ENCODE measurements around the gene FAM43A. TPM values are rescaled to one million over a fixed set of nuclear protein-coding genes. Genes with fewer than 3 reads are reported as not detected.

The FAM43A gene
- total and polyA plus RNA-seq, 10 of the 15 experiments (the other 5 are each of a cell fraction or from before 2014, with no cell fraction given): 0.27 to 5.0 (median 1.1) TPM

GRCh38 chr3:194705227-194705626 is 19.5 kb downstream of the FAM43A start:
- FAIRE-seq (no peak), DNase-seq (ENCODE audit: low read depth, low spot score) (no peak), ATAC-seq (no peak)
- CTCF ChIA-PET: no interaction called here
- peaks cover 0 to 3% of the 10 kb centered on the region in 2 experiments; a peak in 2 of 4 replicates for H3K27me3 ChIP-seq (replicated peaks in 1 of 2; ENCODE audit: control insufficient read depth in 2 of 2, insufficient read depth in 2 of 2, low read length in 1 of 2)
- no peak overlapping the region for H3K9ac ChIP-seq (ENCODE audit: control insufficient read depth, insufficient read depth, low read length)
- intact Hi-C loops (cut with micrococcal nuclease; ENCODE audit: unreplicated experiment): no loop called here
- RAD21 ChIA-PET (ENCODE audit: unreplicated experiment): no interaction called here
- no peaks in the 10 kb centered on the region; the same call in 2 of the 3 replicates for H3K9me3 ChIP-seq (replicated peaks; ENCODE audit: control insufficient read depth, insufficient read depth, low read length)
- no peak overlapping the region for H3K27ac ChIP-seq (ENCODE audit: control insufficient read depth, insufficient read depth)
- SMC1A ChIA-PET (ENCODE audit: uncharacterized antibody, unreplicated experiment): no interaction called here
- H2AFZ ChIP-seq (ENCODE audit: control insufficient read depth, low read depth, low read length): no peak overlapping the region
- in situ Hi-C loops (cut with MboI): no loop called here
- no peak overlapping the region for H3K4me3 ChIP-seq
- no peaks in the 10 kb centered on the region for H3K36me3 ChIP-seq (ENCODE audit: control insufficient read depth in 2 of 2, insufficient read depth in 2 of 2, low read length in 1 of 2)
- H3K79me2 ChIP-seq (ENCODE audit: control insufficient read depth, insufficient read depth, low read length): no peaks in the 10 kb centered on the region
- TF ChIP-seq PML (IDR thresholded peaks at IDR 0.05; ENCODE audit: low read length) (no peak), RFX5 (IDR thresholded peaks at IDR 0.05; ENCODE audit: low read depth, low read length) (no peak), ZSCAN29 (IDR thresholded peaks at IDR 0.05) (no peak), RBBP5 (conservative IDR thresholded peaks at IDR 0.05) (no peak), NKRF (conservative IDR thresholded peaks at IDR 0.05) (no peak), USF2 (IDR thresholded peaks at IDR 0.05; ENCODE audit: borderline replicate concordance, low read depth, low read length) (no peak), MXI1 (IDR thresholded peaks at IDR 0.05; ENCODE audit: low read depth, low read length) (no peak), MEF2B (IDR thresholded peaks at IDR 0.05; ENCODE audit: partially characterized antibody, poor library complexity, severe bottlenecking) (no peak), GABPA (IDR thresholded peaks at IDR 0.05; ENCODE audit: low read depth) (no peak), FOXK2 (IDR thresholded peaks at IDR 0.05) (no peak), PBX3 (IDR thresholded peaks at IDR 0.05; ENCODE audit: insufficient replicate concordance, low read depth, low read length) (no peak), EZH2 (IDR thresholded peaks at IDR 0.05; ENCODE audit: borderline replicate concordance, control insufficient read depth, low read depth, low read length) (no peak)
- TF ChIP-seq, protein P1, sequence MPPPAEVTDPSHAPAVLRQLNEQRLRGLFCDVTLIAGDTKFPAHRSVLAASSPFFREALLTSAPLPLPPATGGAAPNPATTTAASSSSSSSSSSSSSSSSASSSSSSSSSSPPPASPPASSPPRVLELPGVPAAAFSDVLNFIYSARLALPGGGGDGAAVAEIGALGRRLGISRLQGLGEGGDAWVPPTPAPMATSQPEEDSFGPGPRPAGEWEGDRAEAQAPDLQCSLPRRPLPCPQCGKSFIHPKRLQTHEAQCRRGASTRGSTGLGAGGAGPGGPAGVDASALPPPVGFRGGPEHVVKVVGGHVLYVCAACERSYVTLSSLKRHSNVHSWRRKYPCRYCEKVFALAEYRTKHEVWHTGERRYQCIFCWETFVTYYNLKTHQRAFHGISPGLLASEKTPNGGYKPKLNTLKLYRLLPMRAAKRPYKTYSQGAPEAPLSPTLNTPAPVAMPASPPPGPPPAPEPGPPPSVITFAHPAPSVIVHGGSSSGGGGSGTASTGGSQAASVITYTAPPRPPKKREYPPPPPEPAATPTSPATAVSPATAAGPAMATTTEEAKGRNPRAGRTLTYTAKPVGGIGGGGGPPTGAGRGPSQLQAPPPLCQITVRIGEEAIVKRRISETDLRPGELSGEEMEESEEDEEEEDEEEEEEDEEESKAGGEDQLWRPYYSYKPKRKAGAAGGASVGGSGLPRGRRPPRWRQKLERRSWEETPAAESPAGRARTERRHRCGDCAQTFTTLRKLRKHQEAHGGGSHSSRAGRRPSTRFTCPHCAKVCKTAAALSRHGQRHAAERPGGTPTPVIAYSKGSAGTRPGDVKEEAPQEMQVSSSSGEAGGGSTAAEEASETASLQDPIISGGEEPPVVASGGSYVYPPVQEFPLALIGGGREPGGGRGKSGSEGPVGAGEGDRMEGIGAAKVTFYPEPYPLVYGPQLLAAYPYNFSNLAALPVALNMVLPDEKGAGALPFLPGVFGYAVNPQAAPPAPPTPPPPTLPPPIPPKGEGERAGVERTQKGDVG (CRISPR knock-in tag; IDR thresholded peaks at IDR 0.05): no peak
- POLR2A ChIA-PET: no interaction called here
- no peak overlapping the region for H3K4me2 ChIP-seq (ENCODE audit: control insufficient read depth, insufficient read depth)
- no peaks in the 10 kb centered on the region for H3K4me1 ChIP-seq (ENCODE audit: control insufficient read depth, insufficient read depth, low read length)
- WGBS (ENCODE audit: insufficient coverage, insufficient replicate concordance, low lambda C conversion rate, missing lambda C conversion rate): 67% methylated on average over 8 of the region's 8 CpGs
- no peaks in the 10 kb centered on the region for H4K20me1 ChIP-seq (ENCODE audit: control insufficient read depth, insufficient read depth)
- BruUV-seq (replicated peaks): no TSS peak

Data from GM12878 (cell line).